ENCODE results near the gene BUB3.
A peak's percentile ranks its signal among the peaks of the same experiment; 100 is the strongest.

Gene BUB3, protein sequence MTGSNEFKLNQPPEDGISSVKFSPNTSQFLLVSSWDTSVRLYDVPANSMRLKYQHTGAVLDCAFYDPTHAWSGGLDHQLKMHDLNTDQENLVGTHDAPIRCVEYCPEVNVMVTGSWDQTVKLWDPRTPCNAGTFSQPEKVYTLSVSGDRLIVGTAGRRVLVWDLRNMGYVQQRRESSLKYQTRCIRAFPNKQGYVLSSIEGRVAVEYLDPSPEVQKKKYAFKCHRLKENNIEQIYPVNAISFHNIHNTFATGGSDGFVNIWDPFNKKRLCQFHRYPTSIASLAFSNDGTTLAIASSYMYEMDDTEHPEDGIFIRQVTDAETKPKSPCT

DNA sequence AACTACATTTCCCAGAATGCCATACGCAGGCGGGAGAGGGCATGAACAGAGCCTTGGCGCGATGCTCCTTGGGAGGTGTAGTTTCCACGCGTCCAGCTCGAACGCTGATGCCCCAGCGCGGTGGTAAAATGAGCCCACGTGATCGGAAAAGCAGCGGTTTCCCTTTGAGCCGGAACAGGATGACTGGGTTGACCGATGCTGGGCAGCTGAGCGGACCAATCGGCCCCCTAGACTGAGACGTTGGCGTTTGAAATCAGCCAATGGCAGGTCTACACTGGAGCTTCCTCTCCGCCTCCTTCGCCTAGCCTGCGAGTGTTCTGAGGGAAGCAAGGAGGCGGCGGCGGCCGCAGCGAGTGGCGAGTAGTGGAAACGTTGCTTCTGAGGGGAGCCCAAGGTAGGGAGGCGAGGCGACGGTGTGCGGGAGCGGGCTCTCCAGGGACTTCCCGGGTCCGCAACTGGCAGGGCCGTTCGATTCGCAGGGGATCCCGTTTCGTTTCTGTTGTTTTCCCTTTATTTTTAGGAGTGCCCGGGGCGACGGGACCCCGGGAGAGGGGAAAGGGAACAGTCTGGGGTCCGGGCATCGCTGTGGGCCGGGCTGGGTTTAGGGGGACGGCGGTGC is at the start of gene BUB3:
Gene BUB3 (plus strand): TSS at position 311 of the 619 bp plus-strand sequence. CDS start 516 bp downstream, outside the sequence.
- DNase-seq (ENCODE audit: low spot score): peak; percentile 100

DNA sequence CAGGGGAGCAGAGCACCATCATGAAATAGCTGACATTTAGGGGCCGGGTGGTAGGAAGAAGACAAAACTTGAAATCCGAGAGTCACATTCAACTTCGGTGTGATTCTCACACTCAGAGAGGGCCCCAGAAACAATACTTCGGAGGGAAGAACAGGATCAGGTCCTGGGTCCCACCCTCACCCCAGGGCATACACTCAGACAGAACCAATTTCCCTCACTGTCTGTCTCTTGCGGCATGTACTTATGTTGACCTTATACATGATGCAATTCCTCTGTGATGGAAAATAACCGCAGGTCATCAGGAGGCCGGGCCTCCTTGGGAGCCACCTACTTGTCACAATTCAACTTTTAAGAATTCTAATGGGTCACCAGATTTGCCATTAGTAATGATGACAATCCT is 44.7 kb upstream of the BUB3 start:
- DNase-seq (ENCODE audit: low spot score): no peak

DNA sequence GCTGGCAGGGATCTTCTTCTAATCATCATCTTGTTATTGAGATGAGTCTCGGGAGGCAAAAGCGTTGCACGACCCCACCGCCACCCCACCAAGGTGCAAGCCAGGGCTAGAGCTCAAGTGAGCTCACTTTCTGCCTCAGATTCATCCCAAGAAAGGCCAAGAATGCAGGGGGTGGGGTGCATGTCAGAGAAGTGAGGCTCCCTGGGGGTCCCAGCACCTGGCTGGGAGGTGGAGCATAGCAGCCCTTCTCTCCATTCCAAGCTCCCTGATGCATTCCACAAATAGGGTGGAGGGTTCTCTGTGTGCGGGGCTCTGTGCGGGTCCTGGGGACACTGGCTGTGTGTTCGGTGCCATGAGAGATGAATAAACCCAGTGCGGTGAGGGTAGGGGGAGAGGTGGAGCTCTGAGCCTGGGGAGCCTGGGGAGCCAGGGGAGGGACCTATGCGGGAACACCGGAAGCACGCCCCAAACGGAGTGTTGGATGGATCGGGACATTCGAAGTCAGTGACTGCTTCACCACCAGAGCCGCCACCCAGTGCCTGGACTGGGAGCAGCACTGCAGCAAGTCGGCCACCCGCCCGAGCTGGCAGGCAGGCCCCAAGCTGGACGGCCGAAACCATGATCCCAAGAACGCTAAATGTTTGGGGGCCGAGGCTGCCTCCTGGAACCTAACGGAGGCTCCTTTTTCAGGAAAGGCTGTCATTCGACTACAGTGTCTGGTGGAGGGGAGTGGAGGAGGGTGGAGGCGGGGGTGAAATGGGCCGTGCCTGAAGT is 36.4 kb upstream of the BUB3 start:
- no peak for DNase-seq (ENCODE audit: low spot score)

DNA sequence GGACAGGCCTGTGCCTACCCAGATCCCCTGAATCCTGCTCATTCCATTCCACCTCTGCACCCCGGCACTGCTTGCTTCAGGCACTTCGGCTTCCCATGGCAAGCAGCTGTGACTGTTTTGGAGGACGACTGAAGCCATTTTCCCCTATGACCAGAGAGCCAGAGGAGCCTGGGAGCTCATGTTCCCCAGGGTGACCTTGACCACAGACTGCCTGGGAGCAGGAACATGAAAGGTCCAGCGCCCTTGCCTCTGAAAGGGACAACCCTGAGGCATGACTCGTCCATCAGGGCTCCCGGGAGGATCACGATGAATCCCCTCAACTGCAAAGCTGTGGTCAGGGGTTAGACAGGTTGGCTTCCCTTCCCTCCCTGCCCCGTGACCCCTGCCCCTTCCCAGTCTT is 35.1 kb upstream of the BUB3 start:
- DNase-seq (ENCODE audit: low spot score): no peak

DNA sequence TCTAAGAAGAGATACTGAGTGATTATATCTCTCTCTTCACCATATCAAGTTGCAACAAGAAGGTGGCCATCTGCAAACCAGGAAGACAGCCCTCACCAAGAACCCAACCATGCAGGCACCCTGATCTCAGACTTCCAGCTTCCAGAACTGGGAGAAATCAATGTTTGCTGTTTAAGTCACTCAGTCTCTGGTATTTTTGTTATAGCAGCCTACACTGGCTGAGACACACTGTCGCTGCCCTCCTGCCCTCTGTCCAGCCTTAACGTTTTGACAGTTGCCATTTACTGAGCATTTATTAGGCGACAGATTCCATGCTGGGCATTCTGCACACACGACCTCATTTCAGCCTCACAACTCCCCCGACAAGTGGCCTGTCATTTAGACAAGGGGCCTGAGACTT is 28.0 kb upstream of the BUB3 start:
- DNase-seq (ENCODE audit: low spot score): no peak

DNA sequence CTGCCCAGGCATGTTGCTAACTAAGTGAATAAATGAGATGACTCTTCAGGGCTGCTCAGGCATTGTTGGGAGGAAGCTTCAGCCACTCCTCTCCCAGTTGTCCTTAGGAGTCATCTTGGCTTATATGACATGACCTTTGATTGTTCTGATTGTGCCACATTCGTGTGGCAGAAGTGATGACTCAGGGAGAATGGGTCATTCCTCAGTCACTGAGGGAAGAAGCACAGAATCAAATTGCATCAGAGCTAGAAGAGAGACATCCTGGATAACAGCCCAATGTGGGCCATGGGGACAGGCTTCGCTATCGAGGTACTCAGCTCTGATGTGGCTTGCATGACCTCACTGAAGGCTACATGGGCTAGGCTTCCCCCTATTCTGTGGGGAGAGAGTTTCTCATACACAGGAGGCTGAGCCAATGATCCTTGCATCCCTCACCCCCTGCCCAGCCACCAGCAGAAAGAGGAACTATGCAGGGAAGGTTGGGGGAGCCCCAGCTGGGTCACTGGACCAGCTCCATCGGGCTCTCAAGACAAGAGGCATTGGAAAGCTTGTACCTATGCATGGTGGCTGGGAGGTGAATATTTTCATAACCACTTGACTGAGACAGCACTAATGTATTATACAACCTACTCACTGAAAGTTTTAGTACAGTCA is 24.5 kb upstream of the BUB3 start:
- DNase-seq (ENCODE audit: low spot score): peak; percentile 44

DNA sequence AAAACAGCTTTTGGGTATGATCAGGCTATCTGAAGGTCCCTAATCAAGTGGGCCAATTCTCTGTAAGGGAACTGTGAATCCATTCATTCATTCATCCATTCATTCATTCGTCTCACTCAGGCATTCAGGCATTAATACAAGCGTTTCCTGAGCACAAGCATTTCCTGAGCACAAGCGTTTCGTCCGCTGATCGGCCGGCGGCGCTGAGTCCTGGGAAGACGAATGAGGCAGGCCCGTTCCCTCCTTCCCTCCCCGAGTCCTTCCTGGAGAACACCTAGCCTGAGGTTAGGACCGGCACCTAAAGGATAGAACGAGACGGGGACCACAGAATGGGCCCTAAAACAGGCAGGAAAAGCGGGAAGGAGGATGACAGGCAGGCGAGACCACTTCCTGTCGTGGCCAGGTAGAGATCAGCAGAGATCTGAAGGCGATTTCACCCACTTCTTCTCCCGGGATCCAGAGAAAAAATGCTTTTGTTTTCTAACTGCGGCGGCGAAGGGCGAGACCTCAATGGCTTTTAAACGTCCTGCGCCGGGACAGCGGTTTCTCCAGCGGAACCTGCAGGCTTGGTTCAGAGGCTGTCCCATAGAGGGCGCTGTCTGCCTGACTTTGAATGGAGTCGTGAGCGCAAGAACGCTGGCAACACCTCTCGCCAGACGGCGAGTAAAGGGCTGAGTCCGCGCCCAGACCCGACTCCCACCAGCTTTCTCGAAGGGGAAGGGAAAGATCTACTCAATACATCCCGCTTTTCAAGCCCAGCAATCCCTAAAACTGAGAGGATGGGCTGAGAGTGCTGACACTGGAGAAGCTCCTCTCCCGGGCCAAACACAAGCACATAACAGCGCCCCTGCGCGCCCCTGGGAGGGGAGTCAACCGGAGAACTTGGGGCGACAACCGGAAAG is 21.4 kb upstream of the BUB3 start:
- DNase-seq (ENCODE audit: low spot score): peak; percentile 77

DNA sequence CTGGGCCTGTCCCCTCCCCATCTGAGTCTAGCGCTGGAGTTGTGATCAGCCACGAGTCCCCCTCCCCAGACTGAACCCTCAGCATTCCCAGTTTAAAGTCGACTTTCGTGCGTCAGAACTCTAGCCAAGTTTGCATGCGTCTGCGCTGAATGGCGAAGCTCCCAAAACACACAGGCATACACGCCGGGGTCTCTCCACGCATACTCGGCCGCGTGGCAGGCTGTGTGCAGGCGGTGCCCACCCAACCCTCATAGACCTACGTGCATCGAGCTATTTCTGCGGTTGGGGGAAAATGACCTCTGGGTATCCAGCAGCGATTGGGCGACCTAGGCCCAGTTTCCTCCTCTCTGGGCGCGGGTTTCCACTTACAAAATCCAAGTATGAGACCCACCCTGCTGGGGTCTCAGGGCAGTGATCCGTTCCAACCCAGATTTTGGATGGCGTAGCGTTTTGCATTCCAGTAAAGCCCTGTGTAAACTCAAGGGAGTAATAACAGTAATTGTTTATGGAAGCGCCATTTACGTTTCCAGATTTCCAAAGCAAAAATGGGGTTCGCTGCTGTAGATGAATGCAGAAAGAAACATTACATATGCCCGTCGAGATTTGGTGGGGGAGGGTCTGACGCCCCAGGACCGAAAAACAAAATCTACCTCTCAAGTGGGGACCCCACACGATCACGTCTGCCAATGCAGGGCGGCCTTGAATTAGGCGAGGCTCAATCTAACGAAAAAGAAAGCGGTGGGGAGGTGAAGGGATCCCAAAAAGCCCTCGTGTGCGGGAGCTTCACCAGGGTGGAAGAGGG is 20.5 kb upstream of the BUB3 start:
- no peak for DNase-seq (ENCODE audit: low spot score)

DNA sequence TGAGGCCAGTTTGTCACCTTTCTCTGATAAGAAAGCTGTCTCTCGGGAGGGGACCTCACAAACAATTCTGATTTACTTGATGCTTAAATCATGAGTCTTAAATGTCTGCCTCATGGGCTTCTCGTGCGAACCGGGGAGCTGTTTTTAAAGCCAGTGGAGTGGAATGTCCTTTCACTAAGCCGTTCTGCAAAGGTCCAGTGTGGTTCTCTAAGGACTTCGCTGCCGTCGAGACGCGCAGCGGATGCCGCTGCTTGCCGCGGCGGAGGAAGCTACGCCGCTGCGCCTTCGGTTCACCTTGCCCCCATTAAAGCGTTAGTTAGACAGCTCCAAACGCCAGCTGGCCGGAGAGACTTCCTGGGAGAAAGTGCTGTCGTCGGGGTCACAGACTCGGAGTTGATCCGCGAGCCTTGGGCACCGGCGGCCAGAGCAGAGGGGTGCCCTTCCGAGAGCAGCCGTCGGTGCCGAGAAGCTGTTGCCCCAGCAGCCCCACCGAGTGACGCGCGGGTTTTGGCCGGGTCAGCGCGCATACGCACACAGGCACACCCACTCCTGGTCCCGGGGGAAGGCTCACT is 19.8 kb upstream of the BUB3 start:
- DNase-seq (ENCODE audit: low spot score): no peak

DNA sequence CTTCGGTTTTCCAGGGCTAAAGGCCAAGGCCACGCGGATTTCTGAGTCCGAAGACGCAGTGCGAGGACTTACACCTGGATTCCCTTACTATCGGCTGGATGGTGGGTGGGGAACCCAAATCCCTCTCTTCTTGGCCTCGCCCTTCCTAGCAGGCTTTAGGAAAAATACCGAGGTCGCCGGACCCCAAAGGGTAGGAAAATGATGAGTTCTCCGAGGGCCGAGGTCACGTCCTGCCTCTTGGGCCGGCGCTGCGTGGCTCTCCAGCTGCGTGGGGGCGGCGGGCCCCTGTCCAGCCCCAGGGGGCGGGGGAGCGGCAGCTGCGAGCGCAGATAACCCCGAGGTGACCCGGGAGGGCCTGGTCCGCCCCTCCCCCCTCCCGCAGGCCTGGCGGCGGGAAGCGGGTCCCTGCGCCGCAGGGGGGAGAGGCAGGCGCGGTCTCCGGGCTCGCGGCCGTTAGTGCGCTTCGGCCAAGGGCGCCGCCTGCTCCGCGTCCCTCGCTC is 19.2 kb upstream of the BUB3 start:
- no peak for DNase-seq (ENCODE audit: low spot score)

DNA sequence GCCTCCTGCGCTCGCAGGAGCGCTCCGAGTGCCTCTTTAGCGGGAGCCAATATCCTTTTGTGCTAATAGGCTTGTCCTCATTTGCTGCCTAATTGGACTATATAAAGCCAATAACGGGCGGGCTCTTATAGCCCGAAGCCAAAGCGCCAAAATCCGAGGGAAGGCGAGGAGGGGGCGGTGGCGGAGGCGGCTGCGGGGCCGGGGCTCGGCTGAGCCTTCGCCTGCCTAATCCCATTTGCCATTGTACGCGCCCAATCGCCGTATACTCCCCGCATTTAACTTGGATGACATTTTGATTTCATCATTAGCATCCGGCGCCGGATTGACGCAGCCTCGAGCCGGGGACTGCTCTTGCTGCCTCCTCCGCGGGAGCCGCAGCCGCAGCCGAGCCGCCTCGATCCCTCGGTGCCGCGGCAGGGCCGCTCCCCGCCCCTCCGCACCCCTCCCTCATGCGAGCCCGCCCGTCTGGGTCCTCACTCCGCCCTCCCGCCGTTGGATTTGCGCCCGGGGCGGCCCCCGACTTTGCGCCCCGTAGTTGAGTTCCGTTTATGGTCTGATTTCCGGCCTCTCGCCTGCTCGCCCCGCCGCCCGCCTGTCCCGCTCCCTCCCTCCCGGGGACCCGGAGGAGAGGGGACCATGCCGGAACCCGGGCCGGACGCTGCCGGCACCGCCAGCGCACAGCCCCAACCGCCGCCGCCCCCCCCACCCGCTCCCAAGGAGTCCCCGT is 18.6 kb upstream of the BUB3 start, which contains the start of gene HMX3:
Gene HMX3 (plus strand): TSS at position 556 of the 727 bp plus-strand sequence. CDS start 81 bp downstream, at position 637.
- no peak for DNase-seq (ENCODE audit: low spot score)

DNA sequence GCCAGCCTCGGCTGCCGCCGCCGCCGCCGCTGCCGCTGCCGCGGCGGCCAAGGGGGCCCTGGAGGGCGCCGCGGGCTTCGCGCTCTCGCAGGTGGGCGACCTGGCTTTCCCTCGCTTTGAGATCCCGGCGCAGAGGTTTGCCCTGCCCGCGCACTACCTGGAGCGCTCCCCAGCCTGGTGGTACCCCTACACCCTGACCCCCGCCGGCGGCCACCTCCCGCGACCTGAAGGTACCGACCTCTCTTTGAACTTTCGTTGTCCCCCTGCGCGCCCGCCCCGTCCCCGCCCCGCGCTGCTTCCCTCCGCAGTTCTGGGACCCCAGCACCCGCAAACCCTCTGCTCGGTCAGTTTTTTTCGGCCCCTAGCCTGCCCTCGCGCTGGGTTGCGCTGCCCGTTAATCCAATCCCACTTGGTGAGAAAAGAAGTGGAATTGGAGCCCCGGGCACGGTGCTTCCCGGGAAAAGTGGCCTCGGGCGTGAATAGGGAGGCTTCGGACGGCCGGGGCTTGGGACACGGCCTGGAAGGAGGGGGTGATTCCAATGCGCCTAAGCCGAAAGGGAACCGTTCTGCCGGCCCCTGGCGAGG is 17.9 kb upstream of the BUB3 start:
- no peak for DNase-seq (ENCODE audit: low spot score)

DNA sequence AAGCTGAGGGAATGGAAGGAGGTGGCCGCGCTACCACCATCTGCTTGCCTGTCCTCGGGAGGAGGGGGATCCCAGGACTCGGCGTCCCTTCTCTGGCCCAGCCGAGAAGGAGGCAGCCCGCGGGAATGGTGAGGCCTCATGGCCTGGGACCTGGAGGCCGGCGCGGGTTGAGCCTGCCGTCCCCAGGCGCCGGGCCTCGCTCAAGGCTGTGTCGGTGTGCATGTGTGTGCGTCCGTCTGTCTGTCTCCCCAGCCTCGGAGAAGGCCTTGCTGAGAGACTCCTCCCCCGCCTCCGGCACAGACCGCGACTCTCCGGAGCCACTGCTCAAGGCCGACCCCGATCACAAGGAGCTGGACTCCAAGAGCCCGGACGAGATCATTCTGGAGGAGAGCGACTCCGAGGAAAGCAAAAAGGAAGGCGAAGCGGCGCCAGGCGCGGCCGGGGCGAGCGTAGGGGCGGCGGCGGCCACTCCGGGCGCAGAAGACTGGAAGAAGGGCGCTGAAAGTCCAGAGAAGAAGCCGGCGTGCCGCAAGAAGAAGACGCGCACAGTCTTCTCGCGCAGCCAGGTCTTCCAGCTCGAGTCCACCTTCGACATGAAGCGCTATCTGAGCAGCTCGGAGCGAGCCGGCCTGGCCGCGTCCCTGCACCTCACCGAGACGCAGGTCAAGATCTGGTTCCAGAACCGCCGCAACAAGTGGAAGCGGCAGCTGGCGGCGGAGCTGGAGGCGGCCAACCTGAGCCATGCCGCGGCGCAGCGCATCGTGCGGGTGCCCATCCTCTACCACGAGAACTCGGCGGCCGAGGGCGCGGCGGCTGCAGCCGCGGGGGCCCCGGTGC is 17.2 kb upstream of the BUB3 start:
- no peak for DNase-seq (ENCODE audit: low spot score)

DNA sequence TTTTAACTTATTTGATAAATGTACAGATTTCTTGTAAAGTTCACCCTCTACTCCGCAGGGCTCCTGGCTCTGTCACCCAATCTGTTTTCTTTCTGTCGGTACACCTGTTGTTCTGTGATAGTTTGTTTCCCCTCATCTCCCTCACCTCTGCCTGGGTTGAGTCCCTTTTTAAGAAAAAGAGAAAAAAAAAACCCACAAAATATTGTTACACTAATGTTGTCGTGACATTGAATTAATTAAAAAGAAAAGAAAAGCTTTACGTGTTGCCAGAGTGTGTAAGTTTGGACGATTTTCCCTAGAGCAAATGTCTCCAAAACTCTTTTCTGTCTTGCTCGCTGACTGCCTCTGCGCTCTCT is 15.1 kb upstream of the BUB3 start:
- DNase-seq (ENCODE audit: low spot score): no peak

DNA sequence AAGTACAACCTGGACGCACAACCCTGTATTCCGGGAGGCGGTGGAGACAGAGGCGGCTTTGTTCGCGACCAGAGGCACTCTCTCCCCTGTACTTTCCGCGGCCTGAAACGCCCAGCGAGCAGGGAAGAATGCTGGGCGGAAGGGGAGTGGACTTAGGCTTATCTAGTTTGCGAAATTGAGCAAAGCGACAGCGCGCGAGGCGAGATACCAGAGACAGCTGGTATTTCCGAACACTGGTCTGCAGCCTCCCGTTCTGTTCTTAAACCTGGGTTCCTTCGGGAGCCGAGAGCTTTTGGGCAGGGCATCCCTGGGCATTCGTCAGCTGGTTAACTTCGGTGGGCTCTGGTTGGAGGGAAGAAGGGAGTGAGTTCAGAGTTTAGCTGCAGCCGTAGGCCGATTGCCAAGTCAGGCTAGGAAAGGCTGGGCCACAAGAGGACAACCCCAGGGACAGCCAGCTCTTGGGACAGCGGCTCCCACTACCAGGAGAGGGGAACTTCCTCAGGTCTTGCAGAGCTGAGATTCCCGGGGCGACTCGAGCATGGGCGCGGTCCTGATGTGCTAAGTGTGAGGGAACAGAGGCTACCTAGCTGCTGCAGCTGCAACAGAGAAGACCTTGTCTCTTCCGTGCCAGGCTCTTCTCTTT is 14.6 kb upstream of the BUB3 start:
- DNase-seq (ENCODE audit: low spot score): peak; percentile 36

DNA sequence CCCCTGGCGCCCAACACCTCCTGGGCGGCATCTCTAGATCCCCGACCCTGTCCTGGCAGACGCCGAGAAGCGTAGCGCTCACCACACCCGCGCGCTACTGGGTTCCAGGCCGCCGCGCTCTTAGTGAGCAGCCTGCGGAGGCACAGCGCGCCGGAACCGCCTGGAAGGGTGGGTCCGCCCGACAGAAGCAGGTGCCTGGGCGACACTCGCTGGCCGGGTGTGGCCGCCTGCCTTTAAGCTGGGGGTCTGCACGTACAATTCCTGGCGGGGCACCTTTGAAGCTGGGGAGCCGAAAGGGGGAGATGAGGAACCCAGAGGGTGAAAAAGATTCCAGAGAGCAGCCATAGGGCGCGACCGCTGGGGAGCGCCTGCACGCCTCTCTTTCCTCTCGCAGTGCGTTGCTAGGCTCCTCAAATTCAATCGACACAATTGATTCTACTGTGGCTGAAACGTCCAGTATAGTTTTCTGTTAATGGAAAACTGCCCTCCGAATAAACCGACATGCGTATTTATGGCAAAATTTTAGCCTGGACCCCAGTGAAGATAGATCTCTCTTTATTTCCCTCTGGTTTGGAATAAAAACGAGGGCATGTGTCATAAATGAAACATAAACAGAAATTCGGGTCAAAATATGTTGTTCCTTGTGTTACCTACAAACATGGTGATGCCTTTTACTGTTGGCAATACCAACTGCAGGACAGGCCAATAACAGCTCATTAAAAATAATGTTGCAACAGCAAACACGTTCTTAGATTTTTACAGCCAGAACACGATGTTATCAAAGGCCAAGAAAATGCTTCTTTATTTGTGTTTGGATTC is 13.8 kb upstream of the BUB3 start:
- no peak for DNase-seq (ENCODE audit: low spot score)

DNA sequence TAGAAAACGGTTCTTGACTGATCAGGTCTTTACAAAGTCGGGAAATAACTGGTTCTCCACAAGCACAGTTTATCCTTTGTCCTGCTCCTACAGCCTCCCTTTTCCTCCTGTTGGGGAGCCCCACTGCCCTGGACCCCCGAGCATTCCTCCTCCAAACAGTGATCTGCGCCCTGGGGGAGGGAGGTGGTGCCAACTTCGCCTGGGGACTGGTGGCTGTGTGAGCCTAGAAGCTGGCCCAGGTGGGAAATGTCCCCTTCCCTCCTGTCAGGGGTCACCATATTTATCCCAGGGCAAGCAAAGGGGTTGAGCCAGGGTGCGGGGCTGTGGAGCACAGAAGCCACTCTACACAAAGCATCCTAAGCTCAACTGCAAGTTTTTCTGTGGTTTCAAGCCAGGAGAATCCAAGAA is 13.2 kb upstream of the BUB3 start:
- no peak for DNase-seq (ENCODE audit: low spot score)

Data from kidney tubule cell (primary cell).